Thoracic aorta (tissue), 2 donors: ENCODE data around the gene APAF1. TPM values are rescaled to one million over a fixed set of nuclear protein-coding genes. Genes with fewer than 3 reads are reported as not detected.

ENCODE experiments used
- ATAC-seq: fragments of 150-250 bp; one replicate; pipeline ENCODE4 v1.8.0; 2017; ENCODE audit warnings: low read depth; ENCODE audit not compliant: insufficient number of reproducible peaks, low FRiP score
- DNase-seq: peaks from one replicate; pipeline ENCODE4 v3.0.0-alpha.2; 2020; ENCODE audit warnings: low spot score
- H3K27ac ChIP-seq, 2 donors: fragments of 200-600 bp; sonication (generic); 1 replicate in 1 of 2; 2 replicates in 1 of 2; pipeline ENCODE4 v1.5.1; 2016; ENCODE audit warnings: mild to moderate bottlenecking in 2 of 2, moderate library complexity in 2 of 2
- H3K27me3 ChIP-seq: fragments of 200-600 bp; sonication (generic); replicated peaks from 2 replicates; pipeline ENCODE4 v1.6.0; 2016; ENCODE audit warnings: mild to moderate bottlenecking; ENCODE audit not compliant: insufficient read depth
- H3K36me3 ChIP-seq: fragments of 200-600 bp; sonication (generic); one replicate; pipeline ENCODE4 v1.5.1; 2016
- H3K4me1 ChIP-seq, 2 donors: fragments of 200-600 bp; sonication (generic); 1 replicate in 1 of 2; 2 replicates in 1 of 2; pipeline versions ENCODE4 v1.5.1 to v1.6.0; 2016; ENCODE audit warnings: low read depth in 2 of 2, mild to moderate bottlenecking in 1 of 2; ENCODE audit not compliant: control insufficient read depth in 1 of 2
- H3K4me3 ChIP-seq: fragments of 200-600 bp; sonication (generic); 2 replicates; pipeline ENCODE4 v1.5.1; 2016; ENCODE audit warnings: mild to moderate bottlenecking
- H3K9me3 ChIP-seq: fragments of 200-600 bp; sonication (generic); 2 replicates; pipeline ENCODE4 v1.5.1; 2016
- total RNA-seq, 2 donors: library from RNA; depleted of rRNA; stranded (reverse); fragments of >200 nt; gene quantifications; one replicate each; pipeline versions ENCODE4 v1.1.0 to v1.2.3, GENCODE V29; 2016
- TF ChIP-seq, protein P1 (sequence below): fragments of 200-600 bp; sonication (generic); IDR thresholded peaks from one replicate; pipeline ENCODE4 v1.5.1; 2019; ENCODE audit warnings: antibody characterized with exemption

Gene APAF1
- total RNA-seq, 2 donors from 2014 or later: 16.0 to 19.8 TPM

DNA sequence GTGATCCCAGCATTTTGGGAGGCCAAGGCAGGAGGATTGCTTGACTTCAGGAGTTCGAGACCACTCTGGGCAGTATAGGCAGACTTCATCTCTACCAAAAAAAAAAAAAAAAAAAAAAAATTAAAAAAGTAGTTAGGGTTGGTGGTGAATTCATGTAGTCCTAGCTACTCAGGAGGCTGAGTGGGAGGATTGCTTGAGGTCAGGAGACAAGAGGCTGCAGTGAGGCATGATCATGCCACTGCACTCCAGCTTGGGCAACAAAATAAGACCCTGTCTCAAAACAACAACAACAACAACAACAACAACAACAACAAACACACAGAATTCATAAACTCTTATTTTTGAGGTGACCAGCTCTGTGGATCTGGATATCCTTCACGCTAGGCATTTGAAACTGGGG, 34.5 kb upstream of the APAF1 start:
- no peaks in the 10 kb centered on the region for H3K36me3 ChIP-seq
- H3K27me3 ChIP-seq: no peaks in the 10 kb centered on the region
- TF ChIP-seq, protein P1, sequence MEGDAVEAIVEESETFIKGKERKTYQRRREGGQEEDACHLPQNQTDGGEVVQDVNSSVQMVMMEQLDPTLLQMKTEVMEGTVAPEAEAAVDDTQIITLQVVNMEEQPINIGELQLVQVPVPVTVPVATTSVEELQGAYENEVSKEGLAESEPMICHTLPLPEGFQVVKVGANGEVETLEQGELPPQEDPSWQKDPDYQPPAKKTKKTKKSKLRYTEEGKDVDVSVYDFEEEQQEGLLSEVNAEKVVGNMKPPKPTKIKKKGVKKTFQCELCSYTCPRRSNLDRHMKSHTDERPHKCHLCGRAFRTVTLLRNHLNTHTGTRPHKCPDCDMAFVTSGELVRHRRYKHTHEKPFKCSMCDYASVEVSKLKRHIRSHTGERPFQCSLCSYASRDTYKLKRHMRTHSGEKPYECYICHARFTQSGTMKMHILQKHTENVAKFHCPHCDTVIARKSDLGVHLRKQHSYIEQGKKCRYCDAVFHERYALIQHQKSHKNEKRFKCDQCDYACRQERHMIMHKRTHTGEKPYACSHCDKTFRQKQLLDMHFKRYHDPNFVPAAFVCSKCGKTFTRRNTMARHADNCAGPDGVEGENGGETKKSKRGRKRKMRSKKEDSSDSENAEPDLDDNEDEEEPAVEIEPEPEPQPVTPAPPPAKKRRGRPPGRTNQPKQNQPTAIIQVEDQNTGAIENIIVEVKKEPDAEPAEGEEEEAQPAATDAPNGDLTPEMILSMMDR: no peak
- no peak for ATAC-seq
- H3K9me3 ChIP-seq: no peaks in the 10 kb centered on the region
- no peak overlapping the region for H3K27ac ChIP-seq
- DNase-seq: no peak
- H3K4me3 ChIP-seq: no peak overlapping the region
- H3K4me1 ChIP-seq: no peaks in the 10 kb centered on the region

DNA sequence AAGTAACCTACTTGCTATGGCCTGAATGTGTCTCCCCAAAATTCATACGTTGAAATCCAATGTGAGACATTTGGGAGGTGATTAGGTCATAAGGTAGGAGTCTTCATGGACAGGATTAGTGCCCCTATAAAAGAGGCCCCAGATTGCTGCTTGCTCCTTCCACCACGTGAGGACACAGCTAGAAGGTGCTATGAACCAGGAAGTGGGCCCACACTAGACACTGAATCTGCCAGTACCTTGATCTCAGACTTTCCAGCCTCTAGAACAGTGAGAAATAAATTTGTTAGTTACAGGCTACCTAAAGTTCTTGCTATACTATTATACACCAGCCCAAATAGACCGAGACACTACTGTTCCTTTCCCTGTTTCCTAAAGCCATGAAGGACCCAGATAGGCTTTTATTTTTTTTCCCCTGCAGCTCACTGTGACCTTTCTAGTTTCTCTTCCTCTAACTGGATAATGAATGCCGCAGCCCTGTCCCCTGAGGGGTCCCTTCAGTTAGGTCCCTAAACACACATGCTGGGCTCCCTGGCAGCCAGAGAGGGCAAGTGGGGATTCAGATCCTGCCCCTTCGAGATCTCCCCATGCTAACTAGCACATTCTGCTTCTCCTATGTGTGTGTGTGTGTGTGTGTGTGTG, 32.3 kb upstream of the APAF1 start:
- TF ChIP-seq, protein P1: no peak
- Histone ChIP-seq H3K36me3 (no peaks in the 10 kb centered on the region), H3K9me3 (no peaks in the 10 kb centered on the region), H3K4me3 (no peak overlapping the region), H3K4me1 (no peaks in the 10 kb centered on the region), H3K27ac (no peak overlapping the region), H3K27me3 (no peaks in the 10 kb centered on the region)
- ATAC-seq (no peak), DNase-seq (no peak)

DNA sequence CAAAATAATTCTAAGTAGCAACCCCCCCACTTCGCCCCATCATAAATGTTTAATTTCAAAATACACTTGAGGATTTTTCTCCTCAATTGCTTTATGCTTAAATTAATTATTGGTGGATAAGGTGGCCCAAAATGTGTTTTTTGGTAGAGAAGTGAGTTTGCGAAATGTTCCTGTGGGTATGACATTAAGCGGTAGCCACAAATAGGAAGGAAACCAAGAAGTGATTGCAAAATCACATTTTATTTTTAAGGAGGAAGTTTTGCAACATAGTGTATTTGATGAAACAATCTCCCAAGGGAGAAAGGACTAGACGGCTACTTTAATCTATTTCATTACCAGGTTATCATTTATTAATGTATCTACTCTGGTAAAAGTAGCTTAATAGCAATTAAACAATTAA, 26.1 kb upstream of the APAF1 start:
- Histone ChIP-seq H3K36me3 (no peaks in the 10 kb centered on the region), H3K4me1 (no peaks in the 10 kb centered on the region), H3K9me3 (no peaks in the 10 kb centered on the region), H3K27me3 (no peaks in the 10 kb centered on the region), H3K27ac (no peak overlapping the region), H3K4me3 (no peak overlapping the region)
- ATAC-seq: no peak
- TF ChIP-seq, protein P1: no peak
- no peak for DNase-seq

DNA sequence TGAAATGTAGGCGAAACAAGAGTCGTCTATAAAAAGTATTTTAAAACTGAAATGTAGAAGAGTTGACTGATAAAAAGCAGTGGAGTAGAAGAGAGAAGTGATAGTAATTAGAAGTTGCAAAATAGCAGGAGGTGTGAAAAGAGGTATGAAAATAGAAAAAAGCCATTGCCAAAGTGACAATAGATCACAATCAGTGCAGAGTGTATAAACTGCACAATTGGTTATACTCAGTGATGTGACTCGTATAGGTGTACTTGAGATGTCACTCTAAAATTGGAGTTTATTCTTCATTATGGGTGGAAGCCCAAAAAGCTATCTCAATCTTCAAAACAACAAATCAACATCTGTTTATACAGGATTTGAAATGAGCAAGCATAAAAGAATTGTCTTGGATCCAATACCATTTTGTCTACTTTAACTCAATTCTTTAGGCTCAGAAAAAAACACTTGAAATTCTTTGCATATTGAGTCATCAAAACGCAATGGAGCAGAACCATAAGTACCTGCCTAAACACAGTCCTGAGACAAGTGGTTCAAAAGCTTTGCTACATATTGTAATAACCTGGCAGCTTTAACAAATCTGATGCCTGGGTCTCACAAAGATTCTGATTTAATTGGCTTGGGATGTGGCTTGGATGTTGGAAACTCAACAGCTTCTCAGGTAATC, 9.3 kb upstream of the APAF1 start:
- peaks cover 6% of the 10 kb centered on the region for H3K36me3 ChIP-seq
- H3K4me1 ChIP-seq: no peaks in the 10 kb centered on the region
- DNase-seq: no peak
- H3K4me3 ChIP-seq: no peak overlapping the region
- no peaks in the 10 kb centered on the region for H3K9me3 ChIP-seq
- no peaks in the 10 kb centered on the region for H3K27me3 ChIP-seq
- H3K27ac ChIP-seq: no peak overlapping the region
- ATAC-seq: no peak
- TF ChIP-seq, protein P1: no peak

DNA sequence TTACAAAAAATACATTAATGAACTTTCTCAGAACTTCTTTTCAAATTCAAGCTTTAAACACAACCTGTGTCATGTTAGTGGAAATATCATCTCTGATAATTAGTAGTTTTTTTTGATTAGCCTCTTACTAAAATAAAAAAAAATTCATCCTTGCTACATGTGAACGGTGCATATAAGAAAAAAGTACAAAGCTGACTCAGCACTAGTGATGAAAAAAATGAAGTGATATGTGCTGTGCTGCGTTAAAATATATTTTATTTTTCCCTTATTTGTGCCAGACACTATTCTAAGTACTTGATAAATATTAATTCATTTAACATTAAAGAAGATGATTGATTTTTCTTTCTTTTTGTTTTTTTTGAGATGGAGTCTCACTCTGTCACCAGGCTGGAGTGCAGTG, 8.0 kb upstream of the APAF1 start:
- DNase-seq (no peak), ATAC-seq (no peak)
- Histone ChIP-seq H3K27me3 (no peaks in the 10 kb centered on the region), H3K36me3 (peaks cover 6% of the 10 kb centered on the region), H3K27ac (no peak overlapping the region), H3K9me3 (no peaks in the 10 kb centered on the region), H3K4me3 (no peak overlapping the region), H3K4me1 (no peaks in the 10 kb centered on the region)
- TF ChIP-seq, protein P1: no peak
